ENCODE measurements around the gene FUNDC2.
"Not testable (repeated sequence)": the region's sequence is repeated elsewhere in the genome, so short reads cannot be mapped to it uniquely, and the experiment has no call there.

FUNDC2 gene
- total RNA-seq = 41.2 to 48.5 reads per million in 2 donors

- DNase-seq = peak; percentile 90
These were observed at the start of gene FUNDC2 for GRCh38 chrX:155026727-155027508. Gene FUNDC2 (plus strand): TSS chrX:155026844. CDS start chrX:155026939, 95 bp downstream.

GRCh38 chrX:154979629-154980028, 47.0 kb upstream of the FUNDC2 start:
- DNase-seq = no peak

GRCh38 chrX:154980330-154981115, 46.1 kb upstream of the FUNDC2 start:
- DNase-seq = no peak

GRCh38 chrX:154981116-154981411, 45.6 kb upstream of the FUNDC2 start:
- DNase-seq = no peak

- no peak for DNase-seq
These were observed 39.6 kb upstream of the FUNDC2 start for GRCh38 chrX:154986826-154987575.

GRCh38 chrX:154987940-154988339, 38.7 kb upstream of the FUNDC2 start:
- no peak for DNase-seq

- DNase-seq = no peak
These were observed 37.9 kb upstream of the FUNDC2 start for GRCh38 chrX:154988719-154989118.

GRCh38 chrX:154990496-154990895, 36.1 kb upstream of the FUNDC2 start:
- DNase-seq = no peak

GRCh38 chrX:154991039-154991438, 35.6 kb upstream of the FUNDC2 start:
- DNase-seq = no peak

GRCh38 chrX:154991476-154991875, 35.2 kb upstream of the FUNDC2 start:
- no peak for DNase-seq

- no peak for DNase-seq
These were observed 28.3 kb upstream of the FUNDC2 start for GRCh38 chrX:154998204-154998880.

- no peak for DNase-seq
These were observed 25.8 kb upstream of the FUNDC2 start for GRCh38 chrX:155000841-155001240.

- no peak for DNase-seq
These were observed 24.8 kb upstream of the FUNDC2 start for GRCh38 chrX:155001873-155002272.

- no peak for DNase-seq
These were observed 21.5 kb upstream of the FUNDC2 start for GRCh38 chrX:155005190-155005589.

- DNase-seq = not testable (repeated sequence)
These were observed 20.3 kb upstream of the FUNDC2 start for GRCh38 chrX:155006379-155006778.

GRCh38 chrX:155006913-155007671, 19.6 kb upstream of the FUNDC2 start:
- DNase-seq = not testable (repeated sequence)

- DNase-seq = not testable (repeated sequence)
These were observed 18.1 kb upstream of the FUNDC2 start for GRCh38 chrX:155008578-155008977.

GRCh38 chrX:155009994-155010472, 16.6 kb upstream of the FUNDC2 start:
- DNase-seq = no peak

GRCh38 chrX:155020591-155020990, 6.1 kb upstream of the FUNDC2 start:
- no peak for DNase-seq

- DNase-seq = no peak
These were observed 4.1 kb upstream of the FUNDC2 start, which contains the start of gene F8 for GRCh38 chrX:155022585-155022984. Gene F8 (minus strand): TSS chrX:155022723. CDS start chrX:155022552, 171 bp downstream.
